ENCODE data around the gene EXO1.

- TF ChIP-seq CHD2 (IDR thresholded peaks at IDR 0.05; ENCODE audit: low read length, partially characterized antibody), result no peak
- no peak for TF ChIP-seq EP300 (IDR thresholded peaks at IDR 0.05; ENCODE audit: borderline replicate concordance in 1 of 2, low read depth in 1 of 2, low read length in 1 of 2)
- TF ChIP-seq CTCF (IDR thresholded peaks at IDR 0.05), result no peak
- TF ChIP-seq TEAD4 (IDR thresholded peaks at IDR 0.05; ENCODE audit: borderline replicate concordance, insufficient read depth), result no peak
- TF ChIP-seq RCOR1 (IDR thresholded peaks at IDR 0.05; ENCODE audit: low read length), result no peak
- no peak for TF ChIP-seq REST (IDR thresholded peaks at IDR 0.05; ENCODE audit: low read depth, low read length)
- TF ChIP-seq NFIC (IDR thresholded peaks at IDR 0.05; ENCODE audit: borderline replicate concordance), result no peak
- TF ChIP-seq TAF1 (IDR thresholded peaks at IDR 0.05; ENCODE audit: borderline replicate concordance, low read depth, low read length), result no peak
- TF ChIP-seq POLR2AphosphoS5 (IDR thresholded peaks at IDR 0.05; ENCODE audit: low read depth, low read length), result no peak
- TF ChIP-seq JUND (IDR thresholded peaks at IDR 0.05), result no peak
- no peak for TF ChIP-seq SMC3 (IDR thresholded peaks at IDR 0.05; ENCODE audit: low read depth, low read length)
- no peak for TF ChIP-seq RFX5 (IDR thresholded peaks at IDR 0.05; ENCODE audit: low read length)
- no peak for TF ChIP-seq RAD21 (IDR thresholded peaks at IDR 0.05; ENCODE audit: low read length)
- TF ChIP-seq ZBTB33 (IDR thresholded peaks at IDR 0.05; ENCODE audit: borderline replicate concordance, low read depth), result no peak
Measured at GRCh38 chr1:241844593-241844992, 3.4 kb upstream of the EXO1 start.

Measured in SK-N-SH (cell line).